Naive thymus-derived CD4-positive, alpha-beta T cell (primary cell): ENCODE measurements around the gene LRRC32. TPM values are rescaled to one million over a fixed set of nuclear protein-coding genes. Genes with fewer than 3 reads are reported as not detected.
"Not testable (repeated sequence)": the region's sequence is repeated elsewhere in the genome, so short reads cannot be mapped to it uniquely, and the experiment has no call there.

Source experiments
- ATAC-seq: fragments of 150-1000 bp; cut with Tn5 transposase; 2 replicates; pipeline ENCODE4 v1.10.0; 2021; ENCODE audit warnings: mild to moderate bottlenecking, moderate library complexity
- CTCF ChIA-PET: fragments of 350-600 bp; sonication (Branson Sonifier 250); formaldehyde crosslinking; loops from one replicate; lab custom pipeline; 2021; ENCODE audit warnings: antibody characterized with exemption; lab: Charles Lee
- POLR2A ChIA-PET: fragments of 350-600 bp; sonication (Branson Sonifier 250); formaldehyde crosslinking; loops from one replicate; lab custom pipeline; 2021; ENCODE audit warnings: antibody characterized with exemption, inconsistent platforms; lab: Charles Lee
- DNase-seq, 9 donors: peaks; one replicate each; pipeline versions ENCODE4 v3.0.0 to v3.0.0-alpha.2; 2020 to 2022; ENCODE audit warnings: mixed read lengths in 1 of 9
- H3K27ac ChIP-seq: one replicate; pipeline ENCODE4 v1.7.0; 2013; ENCODE audit warnings: mild to moderate bottlenecking, low read depth, low read length, moderate library complexity
- H3K27me3 ChIP-seq, 2 donors: one replicate each; pipeline ENCODE4 v1.7.0; 2013; ENCODE audit warnings: low read length in 2 of 2, mild to moderate bottlenecking in 2 of 2, moderate library complexity in 2 of 2; ENCODE audit not compliant: control insufficient read depth in 2 of 2, insufficient read depth in 2 of 2
- H3K36me3 ChIP-seq, 3 experiments: 1 replicate in 2 of 3; 2 replicates in 1 of 3; pipeline ENCODE4 v1.7.0; 2013; ENCODE audit warnings: low read length in 3 of 3, mild to moderate bottlenecking in 3 of 3, moderate library complexity in 1 of 3; ENCODE audit not compliant: insufficient read depth in 3 of 3, control insufficient read depth in 2 of 3
- H3K4me1 ChIP-seq, 2 donors: one replicate each; pipeline ENCODE4 v1.7.0; 2013; ENCODE audit warnings: low read length in 2 of 2, mild to moderate bottlenecking in 2 of 2, moderate library complexity in 1 of 2; ENCODE audit not compliant: control insufficient read depth in 2 of 2, insufficient read depth in 2 of 2
- H3K4me3 ChIP-seq: 2 replicates; pipeline ENCODE4 v1.7.0; 2013; ENCODE audit warnings: mild to moderate bottlenecking, low read length
- H3K9me3 ChIP-seq, 3 experiments: 1 replicate in 2 of 3; 2 replicates in 1 of 3; pipeline ENCODE4 v1.7.0; 2013; ENCODE audit warnings: low read length in 3 of 3; ENCODE audit not compliant: control insufficient read depth in 2 of 3
- H3K27ac Mint-ChIP-seq, 9 donors: one replicate each; pipeline ENCODE4 v1.8.0; 2020 to 2022; ENCODE audit warnings: mixed read lengths in 9 of 9, mild to moderate bottlenecking in 8 of 9, moderate library complexity in 5 of 9, inconsistent platforms in 2 of 9
- H3K27me3 Mint-ChIP-seq, 5 donors: one replicate each; pipeline ENCODE4 v1.8.0; 2021 to 2022; ENCODE audit warnings: mixed read lengths in 5 of 5, mild to moderate bottlenecking in 1 of 5
- H3K36me3 Mint-ChIP-seq, 5 donors: one replicate each; pipeline ENCODE4 v1.8.0; 2020 to 2022; ENCODE audit warnings: mixed read lengths in 5 of 5, mild to moderate bottlenecking in 3 of 5, inconsistent platforms in 1 of 5
- H3K4me1 Mint-ChIP-seq, 7 donors: one replicate each; pipeline ENCODE4 v1.8.0; 2020 to 2022; ENCODE audit warnings: mixed read lengths in 7 of 7, mild to moderate bottlenecking in 3 of 7, inconsistent platforms in 1 of 7
- H3K4me3 Mint-ChIP-seq, 10 donors: one replicate each; pipeline ENCODE4 v1.8.0; 2020 to 2022; ENCODE audit warnings: mild to moderate bottlenecking in 10 of 10, mixed read lengths in 10 of 10, moderate library complexity in 6 of 10, inconsistent platforms in 2 of 10
- H3K9me3 Mint-ChIP-seq, 11 donors: one replicate each; pipeline ENCODE4 v1.8.0; 2020 to 2022; ENCODE audit warnings: mixed read lengths in 11 of 11, mild to moderate bottlenecking in 4 of 11, inconsistent platforms in 1 of 11, moderate library complexity in 1 of 11
- intact Hi-C, 2 donors: fragments of 100-400 bp; cut with micrococcal nuclease; formaldehyde crosslinking; loops; one replicate each; pipeline ENCODE4 v1.15.1; 2023
- polyA plus RNA-seq, 2 donors: library from polyadenylated mRNA; unstranded; fragments of 300-500 nt; fragmentation: Illumina TruSeq; gene quantifications; one replicate each; pipeline ENCODE4 v1.2.3, GENCODE V29; 2021
- total RNA-seq, 6 experiments: library from RNA in 5 of 6; stranded (reverse) in 5 of 6; gene quantifications; 1 replicate in 5 of 6; 2 replicates in 1 of 6; pipeline ENCODE4 v1.2.3 and lab custom pipeline; 2021 to 2026

Gene LRRC32
- total and polyA plus RNA-seq, 7 experiments from 2014 or later: 0.08 to 4.5 (median 0.61) TPM; not detected in 3

DNA sequence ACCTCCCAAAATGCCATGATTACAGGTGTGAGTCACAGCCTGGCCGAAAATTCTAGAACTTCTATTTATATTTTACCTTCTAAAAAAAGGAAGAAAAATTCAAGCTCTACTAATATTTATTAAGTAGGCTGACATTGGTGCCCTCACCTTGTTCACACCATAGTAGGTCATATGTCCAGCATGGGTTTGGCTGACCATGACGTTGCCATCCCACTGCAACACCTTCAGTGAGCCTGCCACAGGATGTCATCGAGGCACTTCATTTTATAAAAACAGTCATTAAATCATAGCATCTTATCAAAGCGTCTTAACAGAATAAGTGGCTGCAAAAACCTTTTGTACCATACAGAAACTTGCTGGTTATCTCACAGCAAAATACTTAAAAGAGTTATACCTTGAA lies 58.3 kb downstream of the LRRC32 start:
- H3K4me1 ChIP-seq: no peaks in the 10 kb centered on the region
- Mint-ChIP-seq H3K27ac (no peak overlapping the region), H3K9me3 (peaks cover 0 to 1% (median 0%) of the 10 kb centered on the region in 11 donors), H3K27me3 (peaks cover 4 to 11% (median 9%) of the 10 kb centered on the region in 5 donors), H3K36me3 (no peaks in the 10 kb centered on the region), H3K4me1 (peaks cover 0 to 2% (median 0%) of the 10 kb centered on the region in 7 donors), H3K4me3 (no peak overlapping the region)
- POLR2A ChIA-PET: no interaction called here
- H3K9me3 ChIP-seq: no peaks in the 10 kb centered on the region
- DNase-seq: no peak
- no peak overlapping the region for H3K4me3 ChIP-seq
- intact Hi-C loops: no loop called here
- no peaks in the 10 kb centered on the region for H3K36me3 ChIP-seq
- no peak overlapping the region for H3K27ac ChIP-seq
- CTCF ChIA-PET: no interaction called here
- H3K27me3 ChIP-seq: peaks cover 0 to 4% of the 10 kb centered on the region in 2 donors
- ATAC-seq: no peak

DNA sequence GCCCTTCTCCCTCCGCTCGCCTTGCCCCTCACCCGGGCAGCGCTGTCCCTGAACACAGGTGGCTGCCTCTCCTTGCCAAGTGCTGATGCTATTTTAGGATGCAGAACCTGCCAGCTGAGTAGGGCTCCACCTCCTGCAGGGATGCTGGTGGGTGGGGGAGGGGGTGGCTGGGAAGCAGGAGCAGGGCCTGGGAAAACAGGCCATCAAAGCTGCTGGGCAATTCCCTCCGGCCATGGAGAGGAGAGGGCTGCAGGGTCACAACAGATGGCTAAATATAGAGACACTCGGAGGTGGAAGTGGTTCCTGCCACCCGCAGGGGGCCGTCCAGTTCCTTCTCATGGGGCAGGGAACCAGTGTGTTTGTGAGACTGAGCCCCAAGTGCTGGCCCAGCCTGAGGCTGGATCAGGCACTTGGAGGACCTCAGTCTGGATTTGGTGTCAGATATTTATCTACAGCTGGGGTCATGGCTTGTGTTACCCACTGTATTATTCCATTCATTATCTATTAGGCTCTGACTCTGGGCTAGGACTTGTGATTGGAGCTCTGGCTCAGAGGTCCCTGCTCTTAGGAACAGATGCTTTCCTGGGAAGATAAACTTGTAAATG lies 59.6 kb downstream of the LRRC32 start:
- Histone ChIP-seq H3K4me1 (no peaks in the 10 kb centered on the region), H3K9me3 (no peaks in the 10 kb centered on the region), H3K27me3 (peaks cover 0 to 4% of the 10 kb centered on the region in 2 donors), H3K4me3 (no peak overlapping the region), H3K36me3 (no peaks in the 10 kb centered on the region), H3K27ac (no peak overlapping the region)
- Mint-ChIP-seq H3K4me1 (peaks cover 0 to 2% (median 0%) of the 10 kb centered on the region in 7 donors), H3K4me3 (no peak overlapping the region), H3K36me3 (no peaks in the 10 kb centered on the region), H3K27me3 (peaks cover 0 to 5% (median under 1%) of the 10 kb centered on the region in 5 donors), H3K27ac (no peak overlapping the region), H3K9me3 (peaks cover 0 to 1% (median 0%) of the 10 kb centered on the region in 11 donors)
- ATAC-seq (peak; percentile 62), DNase-seq (peak in 1 of 9 donors; percentile 16)
- intact Hi-C loops: no loop called here
- ChIA-PET POLR2A (no interaction called here), CTCF (no interaction called here)

DNA sequence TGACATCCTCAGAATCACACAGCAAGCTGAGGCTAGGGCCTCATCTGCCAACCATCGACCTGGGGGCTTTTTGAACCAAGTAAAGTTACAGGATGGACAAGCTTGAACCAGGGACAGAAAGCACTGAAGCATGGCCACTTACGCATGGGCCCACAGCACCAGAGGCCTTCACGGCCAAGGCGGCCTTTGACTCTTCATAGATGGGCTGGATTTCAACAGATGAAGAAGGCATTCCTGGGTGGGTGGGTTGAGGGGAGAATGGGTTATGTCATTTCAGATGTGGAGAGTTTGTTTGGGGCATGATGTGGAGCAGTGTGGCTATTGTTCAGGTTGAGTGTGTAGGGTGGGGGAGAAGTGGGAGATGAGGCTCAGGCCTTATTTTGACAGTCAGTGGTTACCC lies 60.2 kb downstream of the LRRC32 start:
- peaks cover 0 to 4% of the 10 kb centered on the region in 2 donors for H3K27me3 ChIP-seq
- no peak overlapping the region for H3K4me3 Mint-ChIP-seq
- no peak for ATAC-seq
- H3K9me3 ChIP-seq: no peaks in the 10 kb centered on the region
- no peaks in the 10 kb centered on the region for H3K4me1 ChIP-seq
- no peak overlapping the region for H3K27ac Mint-ChIP-seq
- intact Hi-C loops: no loop called here
- peaks cover 0 to 4% (median 0%) of the 10 kb centered on the region in 5 donors for H3K27me3 Mint-ChIP-seq
- ChIA-PET CTCF (no interaction called here), POLR2A (no interaction called here)
- H3K4me3 ChIP-seq: no peak overlapping the region
- no peaks in the 10 kb centered on the region for H3K36me3 ChIP-seq
- H3K36me3 Mint-ChIP-seq: no peaks in the 10 kb centered on the region
- peaks cover 0 to 1% (median 0%) of the 10 kb centered on the region in 11 donors for H3K9me3 Mint-ChIP-seq
- DNase-seq: no peak
- H3K27ac ChIP-seq: no peak overlapping the region
- H3K4me1 Mint-ChIP-seq: peaks cover 0 to 2% (median 0%) of the 10 kb centered on the region in 7 donors

- Mint-ChIP-seq H3K4me1 (peaks cover 0 to 2% (median 0%) of the 10 kb centered on the region in 7 donors), H3K36me3 (no peaks in the 10 kb centered on the region), H3K4me3 (no peak overlapping the region), H3K9me3 (peaks cover 0 to 1% (median 0%) of the 10 kb centered on the region in 11 donors), H3K27ac (no peak overlapping the region), H3K27me3 (peaks cover 0 to 4% (median 0%) of the 10 kb centered on the region in 5 donors)
- intact Hi-C loops: no loop called here
- Histone ChIP-seq H3K4me3 (no peak overlapping the region), H3K27ac (no peak overlapping the region), H3K27me3 (peaks cover 0 to 4% of the 10 kb centered on the region in 2 donors), H3K4me1 (no peaks in the 10 kb centered on the region), H3K9me3 (no peaks in the 10 kb centered on the region), H3K36me3 (no peaks in the 10 kb centered on the region)
- ATAC-seq (no peak), DNase-seq (no peak)
- ChIA-PET CTCF (no interaction called here), POLR2A (no interaction called here)
These were observed 60.7 kb downstream of the LRRC32 start for GRCh38 chr11:76609736-76610370.

- H3K27me3 ChIP-seq, POLR2A ChIA-PET, H3K27me3 Mint-ChIP-seq, CTCF ChIA-PET, H3K36me3 ChIP-seq, H3K4me3 ChIP-seq, H3K36me3 Mint-ChIP-seq, H3K4me1 ChIP-seq, H3K27ac ChIP-seq, H3K9me3 ChIP-seq, DNase-seq, intact Hi-C loops, ATAC-seq, H3K27ac Mint-ChIP-seq, H3K9me3 Mint-ChIP-seq, H3K4me1 Mint-ChIP-seq, H3K4me3 Mint-ChIP-seq: not testable (repeated sequence)
These were observed 61.6 kb downstream of the LRRC32 start for GRCh38 chr11:76608879-76609460.

GRCh38 chr11:76608228-76608627 lies 62.3 kb downstream of the LRRC32 start:
- H3K36me3 ChIP-seq, intact Hi-C loops, H3K9me3 ChIP-seq, H3K27ac ChIP-seq, H3K27ac Mint-ChIP-seq, ATAC-seq, CTCF ChIA-PET, H3K4me1 Mint-ChIP-seq, DNase-seq, H3K36me3 Mint-ChIP-seq, H3K9me3 Mint-ChIP-seq, H3K27me3 ChIP-seq, POLR2A ChIA-PET, H3K27me3 Mint-ChIP-seq, H3K4me1 ChIP-seq, H3K4me3 Mint-ChIP-seq, H3K4me3 ChIP-seq: not testable (repeated sequence)
